Omental fat pad (tissue), 4 donors: ENCODE results near the gene MTFP1. TPM values are rescaled to one million over a fixed set of nuclear protein-coding genes. Genes with fewer than 3 reads are reported as not detected.

Source experiments
- ATAC-seq: fragments of 150-250 bp; one replicate; pipeline ENCODE4 v1.9.1; 2016; ENCODE audit warnings: mild to moderate bottlenecking, moderate library complexity; ENCODE audit not compliant: low FRiP score
- DNase-seq: peaks from one replicate; pipeline ENCODE4 v3.0.0-alpha.2; 2019; ENCODE audit warnings: low spot score
- CTCF ChIP-seq, 3 donors: fragments of 450-650 bp; IDR thresholded peaks; one replicate each; pipeline ENCODE4 v1.5.1; 2016 to 2017; ENCODE audit warnings: antibody characterized with exemption in 3 of 3, mild to moderate bottlenecking in 3 of 3, moderate library complexity in 2 of 3
- total RNA-seq, 4 donors: library from RNA; depleted of rRNA; stranded (reverse); fragments of >200 nt; gene quantifications; one replicate each; pipeline ENCODE4 v1.1.0, GENCODE V29; 2016

The MTFP1 gene
- total RNA-seq, 4 donors from 2014 or later = 11.2 to 14.7 (median 14.1) TPM

DNA sequence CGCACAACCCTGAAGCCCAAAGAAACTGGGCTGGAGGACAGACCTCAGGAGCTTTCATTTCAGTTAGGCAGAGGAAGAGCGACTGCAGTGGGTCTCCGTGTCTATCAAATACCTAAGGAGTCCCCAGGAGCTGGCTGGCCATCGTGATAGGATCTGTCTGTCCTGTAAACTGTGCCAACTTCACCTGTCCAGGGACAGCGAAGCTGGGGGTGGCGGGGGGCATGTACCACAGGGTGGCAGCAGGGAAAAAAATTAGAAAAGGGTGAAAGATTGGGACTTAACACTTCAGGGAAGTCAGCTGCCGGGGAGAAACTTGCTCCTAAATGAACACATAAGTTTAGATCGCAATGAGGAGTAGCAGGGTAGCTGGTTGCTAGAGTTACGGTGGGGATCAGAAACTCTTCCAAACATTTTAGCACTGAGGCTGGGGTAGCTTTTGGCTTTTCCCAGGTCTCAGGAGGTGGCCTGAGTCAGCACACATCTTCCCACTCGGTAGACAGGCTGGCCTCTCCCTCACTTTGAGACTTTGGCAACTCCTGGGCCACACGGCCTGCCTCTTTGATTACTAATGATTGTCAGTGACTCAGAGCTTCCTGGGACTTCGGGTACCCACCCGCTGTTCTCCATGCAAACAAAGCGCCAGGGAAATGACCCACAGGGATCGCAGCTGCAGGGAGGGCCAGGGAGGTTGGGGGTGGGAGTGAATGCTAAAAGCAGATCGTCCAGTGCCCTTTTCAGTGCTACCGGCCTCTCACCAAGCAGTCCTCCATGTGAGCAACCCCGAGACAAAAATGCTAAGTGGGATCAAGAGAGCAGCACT lies 2.9 kb upstream of the MTFP1 start:
- DNase-seq = peak; percentile 61
- ATAC-seq = peak; percentile 63
- no peak for TF ChIP-seq CTCF (IDR thresholded peaks at IDR 0.05)

DNA sequence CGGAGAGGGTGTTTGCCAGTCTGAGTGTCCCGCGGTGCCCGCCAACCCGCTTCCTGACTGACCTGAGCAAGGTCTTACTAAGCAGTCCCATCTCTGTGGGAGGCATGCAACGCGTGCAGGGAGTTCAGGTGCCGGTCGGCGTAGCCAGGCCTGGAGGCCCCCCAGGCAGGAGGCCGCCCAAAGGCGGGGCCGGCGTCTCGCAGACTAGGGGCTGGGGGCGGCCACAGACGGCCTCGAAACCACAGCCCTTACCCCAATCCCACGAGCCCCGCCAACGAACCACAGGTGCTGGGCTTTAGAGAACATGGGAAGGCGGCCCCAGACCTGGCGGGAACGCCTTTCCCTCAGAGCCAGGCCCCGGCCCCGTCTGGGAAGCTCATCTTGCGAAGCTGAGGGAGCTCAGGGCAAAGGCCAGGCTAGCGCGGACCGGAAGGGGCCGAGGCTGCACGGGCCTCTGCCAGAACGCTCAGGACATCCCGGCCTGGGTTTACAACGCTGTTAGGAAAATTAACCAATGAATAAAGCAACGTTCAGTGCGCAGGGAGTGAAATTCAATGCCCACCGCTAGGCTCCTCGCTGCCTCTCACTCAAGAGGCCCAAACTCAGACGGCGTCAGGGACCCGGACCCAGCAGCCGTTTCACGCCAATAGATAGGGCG lies 2.1 kb upstream of the MTFP1 start:
- ATAC-seq (peak; percentile 30), DNase-seq (no peak)
- TF ChIP-seq CTCF (IDR thresholded peaks at IDR 0.05) = no peak

- TF ChIP-seq CTCF (IDR thresholded peaks at IDR 0.05) = no peak
- ATAC-seq = peak; percentile 86
Observed at GRCh38 chr22:30423959-30424533, 1.5 kb upstream of the MTFP1 start.

DNA sequence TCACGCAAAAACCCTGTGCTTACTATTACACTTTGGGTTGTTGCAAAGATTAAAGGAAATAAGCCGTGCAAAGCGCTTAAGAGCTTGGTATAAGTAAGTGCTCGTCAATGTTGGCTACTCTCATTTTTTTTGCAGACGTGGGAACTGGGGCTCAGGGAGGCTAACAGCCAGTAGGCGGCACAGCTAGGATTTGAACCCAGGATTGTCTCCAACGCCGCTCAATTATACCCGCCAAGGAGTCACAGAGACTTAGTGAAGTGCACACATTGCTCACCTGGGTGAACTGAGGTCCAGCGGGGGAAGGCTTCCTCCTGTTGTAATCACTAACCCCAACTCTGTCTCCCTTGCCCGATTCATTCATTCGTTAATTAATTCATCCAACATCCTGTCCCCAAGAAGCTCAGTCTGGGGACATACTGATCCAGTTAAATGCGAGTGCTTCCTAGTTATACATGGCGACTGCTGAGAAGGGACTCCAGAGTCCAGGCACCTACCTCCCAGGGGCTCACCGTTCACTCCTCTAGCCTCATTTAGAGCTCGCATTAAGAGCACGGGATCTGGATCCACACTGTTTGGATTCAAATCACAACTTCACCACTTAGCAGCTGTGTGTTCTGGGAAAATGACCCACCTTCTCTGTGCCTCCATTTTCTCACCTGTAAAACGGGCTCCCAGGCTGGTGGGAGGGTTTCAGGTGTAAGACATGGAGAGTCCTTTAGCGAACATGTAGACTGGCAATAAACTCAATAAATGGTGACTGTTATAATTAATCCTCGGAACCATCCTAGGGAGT lies 838 bp upstream of the MTFP1 start:
- TF ChIP-seq CTCF (IDR thresholded peaks at IDR 0.05) = no peak
- DNase-seq = no peak
- ATAC-seq = no peak

More at GRCh38 chr22:30423959-30424533, 1.5 kb upstream of the MTFP1 start:
- peak; percentile 94 for DNase-seq

- TF ChIP-seq CTCF (IDR thresholded peaks at IDR 0.05) = no peak
- DNase-seq (no peak), ATAC-seq (no peak)
Observed at GRCh38 chr22:30425327-30425615, 297 bp upstream of the MTFP1 start.

DNA sequence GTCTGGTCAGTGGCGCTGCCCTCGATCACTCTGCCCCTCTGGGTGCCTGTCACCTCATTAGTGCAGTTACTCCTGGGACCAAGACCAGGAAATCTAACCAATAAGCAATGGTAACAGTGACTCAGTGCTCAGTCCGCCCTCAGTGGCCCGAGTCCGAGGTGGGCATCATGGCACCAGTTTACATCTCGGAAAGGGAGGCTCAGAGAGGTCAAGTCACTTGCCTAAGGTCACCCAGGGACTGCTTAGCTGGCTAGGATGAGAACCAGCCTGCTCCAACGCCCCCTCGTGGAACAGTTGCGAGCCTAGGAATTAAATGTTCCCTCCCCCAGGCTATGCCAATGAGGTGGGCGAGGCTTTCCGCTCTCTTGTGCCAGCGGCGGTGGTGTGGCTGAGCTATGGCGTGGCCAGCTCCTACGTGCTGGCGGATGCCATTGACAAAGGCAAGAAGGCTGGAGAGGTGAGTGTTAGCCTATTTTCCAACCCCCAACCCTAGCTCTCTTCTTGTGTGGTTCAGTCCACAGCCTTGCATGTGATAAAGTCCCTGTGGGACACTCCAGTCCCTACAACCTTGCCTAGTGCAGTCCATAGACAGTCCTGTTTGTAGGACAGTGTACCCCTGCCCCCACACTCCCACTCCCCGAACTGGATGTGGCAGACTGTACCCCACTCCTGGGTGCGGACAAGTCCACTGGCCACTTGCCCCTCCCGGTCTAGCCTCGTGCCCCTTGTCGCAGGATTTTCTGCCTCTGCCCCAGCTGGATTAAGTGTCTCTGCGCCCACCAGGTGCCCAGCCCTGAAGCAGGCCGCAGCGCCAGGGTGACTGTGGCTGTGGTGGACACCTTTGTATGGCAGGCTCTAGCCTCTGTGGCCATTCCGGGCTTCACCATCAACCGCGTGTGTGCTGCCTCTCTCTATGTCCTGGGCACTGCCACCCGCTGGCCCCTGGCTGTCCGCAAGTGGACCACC lies 1.1 kb downstream of the MTFP1 start:
- TF ChIP-seq CTCF (IDR thresholded peaks at IDR 0.05) = peak in 1 of 3 donors; percentile 21
- DNase-seq (peak; percentile 74), ATAC-seq (peak; percentile 46)
